Left ventricle myocardium inferior (tissue), 1 donor: ENCODE measurements around the gene DBT. TPM values are rescaled to one million over a fixed set of nuclear protein-coding genes. Genes with fewer than 3 reads are reported as not detected.

ENCODE experiments used
- DNase-seq: peaks from one replicate; pipeline ENCODE4 v3.0.0-alpha.2; 2020
- H3K27ac ChIP-seq: fragments of 200-600 bp; replicated peaks from 2 replicates; pipeline ENCODE4 v1.8.0; 2021
- H3K27me3 ChIP-seq: fragments of 200-600 bp; 2 replicates; pipeline ENCODE4 v1.8.0; 2021; ENCODE audit warnings: low read depth
- H3K36me3 ChIP-seq: fragments of 200-600 bp; 2 replicates; pipeline ENCODE4 v1.8.0; 2021
- H3K4me1 ChIP-seq: fragments of 200-600 bp; 2 replicates; pipeline ENCODE4 v1.8.0; 2021
- H3K4me3 ChIP-seq: fragments of 200-600 bp; 2 replicates; pipeline ENCODE4 v1.8.0; 2021; ENCODE audit warnings: mild to moderate bottlenecking, moderate library complexity
- H3K9me3 ChIP-seq: fragments of 200-600 bp; replicated peaks from 2 replicates; pipeline ENCODE4 v1.8.0; 2021
- intact Hi-C: fragments of 100-400 bp; cut with micrococcal nuclease; formaldehyde crosslinking; loops from one replicate; pipeline ENCODE4 v1.11.0; 2022
- total RNA-seq: library from RNA; stranded (reverse); fragmentation: NEBNext Ultra II Directional; extraction: Animal tissue kit (Norgen Biotek cat#: 25700); gene quantifications from one replicate; pipeline ENCODE4 v1.2.1, GENCODE V29; 2021
- TF ChIP-seq, protein P1 (sequence below): fragments of 200-600 bp; IDR thresholded peaks from 2 replicates; pipeline ENCODE4 v1.8.0; 2021; ENCODE audit warnings: antibody characterized with exemption, mild to moderate bottlenecking, borderline replicate concordance
- donor health status: DM: no; HTN: yes; CAD: no; lungs with severe emphysema.

Gene DBT
- total RNA-seq, 1 donor from 2014 or later, result 38.8 TPM

DNA sequence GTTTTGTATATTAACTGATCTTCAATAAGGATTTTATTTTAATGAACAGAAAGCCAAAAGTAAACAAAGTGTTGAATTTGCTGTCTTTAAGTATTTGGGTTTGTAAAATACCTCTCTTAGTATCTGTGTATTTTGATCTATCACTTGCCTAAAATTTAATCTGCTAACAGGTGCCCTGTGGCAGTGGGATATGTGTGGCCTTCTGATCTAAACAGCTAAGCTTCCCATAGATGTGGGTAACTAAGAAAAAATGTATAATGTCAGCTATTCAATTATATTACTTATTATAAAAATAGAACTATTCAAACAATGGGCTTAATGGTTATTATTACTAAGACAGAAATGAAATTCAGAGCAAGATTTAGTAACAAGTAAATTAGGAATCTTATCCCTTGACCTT is 86.8 kb downstream of the DBT start:
- TF ChIP-seq, protein P1, sequence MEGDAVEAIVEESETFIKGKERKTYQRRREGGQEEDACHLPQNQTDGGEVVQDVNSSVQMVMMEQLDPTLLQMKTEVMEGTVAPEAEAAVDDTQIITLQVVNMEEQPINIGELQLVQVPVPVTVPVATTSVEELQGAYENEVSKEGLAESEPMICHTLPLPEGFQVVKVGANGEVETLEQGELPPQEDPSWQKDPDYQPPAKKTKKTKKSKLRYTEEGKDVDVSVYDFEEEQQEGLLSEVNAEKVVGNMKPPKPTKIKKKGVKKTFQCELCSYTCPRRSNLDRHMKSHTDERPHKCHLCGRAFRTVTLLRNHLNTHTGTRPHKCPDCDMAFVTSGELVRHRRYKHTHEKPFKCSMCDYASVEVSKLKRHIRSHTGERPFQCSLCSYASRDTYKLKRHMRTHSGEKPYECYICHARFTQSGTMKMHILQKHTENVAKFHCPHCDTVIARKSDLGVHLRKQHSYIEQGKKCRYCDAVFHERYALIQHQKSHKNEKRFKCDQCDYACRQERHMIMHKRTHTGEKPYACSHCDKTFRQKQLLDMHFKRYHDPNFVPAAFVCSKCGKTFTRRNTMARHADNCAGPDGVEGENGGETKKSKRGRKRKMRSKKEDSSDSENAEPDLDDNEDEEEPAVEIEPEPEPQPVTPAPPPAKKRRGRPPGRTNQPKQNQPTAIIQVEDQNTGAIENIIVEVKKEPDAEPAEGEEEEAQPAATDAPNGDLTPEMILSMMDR, result no peak
- peaks cover 27% of the 10 kb centered on the region for H3K4me1 ChIP-seq
- no peaks in the 10 kb centered on the region for H3K27me3 ChIP-seq
- no peak for DNase-seq
- no peaks in the 10 kb centered on the region for H3K9me3 ChIP-seq
- H3K27ac ChIP-seq, result no peak overlapping the region
- intact Hi-C loops, result no loop called here
- peaks cover 36% of the 10 kb centered on the region for H3K36me3 ChIP-seq
- no peak overlapping the region for H3K4me3 ChIP-seq

DNA sequence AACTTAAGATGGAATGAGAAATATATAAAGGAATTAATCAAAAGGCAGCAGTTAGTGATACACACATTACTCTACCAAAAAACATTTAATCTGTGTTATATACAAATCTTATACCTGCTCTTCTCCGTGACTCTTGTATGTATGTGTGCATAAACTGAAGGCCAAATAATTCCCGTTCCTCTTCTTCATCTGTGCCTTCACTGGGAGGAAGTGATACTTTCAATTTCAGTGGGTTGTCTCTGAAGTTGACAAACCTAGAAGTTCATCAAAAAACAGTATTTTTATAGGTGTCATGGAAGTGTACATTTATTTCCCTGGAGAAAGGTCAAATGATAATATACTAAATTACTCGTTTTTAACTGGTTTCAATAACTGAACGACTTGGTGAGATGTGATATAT is 97.4 kb downstream of the DBT start:
- Histone ChIP-seq H3K4me3 (no peak overlapping the region), H3K4me1 (no peaks in the 10 kb centered on the region), H3K9me3 (no peaks in the 10 kb centered on the region), H3K27ac (no peak overlapping the region), H3K27me3 (no peaks in the 10 kb centered on the region), H3K36me3 (peaks cover 55% of the 10 kb centered on the region)
- intact Hi-C loops, result no loop called here
- no peak for DNase-seq
- TF ChIP-seq, protein P1, result no peak

DNA sequence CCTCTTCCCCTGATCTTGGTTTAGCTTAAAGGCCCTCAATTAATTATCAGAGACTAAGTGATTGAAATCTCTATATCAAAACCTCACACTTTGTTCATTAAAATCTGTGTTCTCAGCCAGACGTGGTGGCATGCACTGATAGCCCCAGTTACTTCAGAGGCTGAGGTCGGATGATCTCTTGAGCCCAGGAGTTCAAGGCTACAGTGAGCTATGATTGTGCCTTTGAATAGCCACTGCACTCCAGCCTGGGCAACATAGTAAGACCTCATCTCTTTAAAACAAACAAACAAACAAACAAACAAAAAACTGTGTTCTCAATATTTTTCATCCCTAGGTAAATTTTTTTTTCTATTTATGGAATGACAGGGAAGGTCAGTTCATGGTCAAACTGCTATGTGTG is 98.0 kb downstream of the DBT start:
- Histone ChIP-seq H3K9me3 (no peaks in the 10 kb centered on the region), H3K4me3 (no peak overlapping the region), H3K36me3 (peaks cover 55% of the 10 kb centered on the region), H3K27ac (no peak overlapping the region), H3K27me3 (no peaks in the 10 kb centered on the region), H3K4me1 (no peaks in the 10 kb centered on the region)
- TF ChIP-seq, protein P1, result no peak
- intact Hi-C loops, result no loop called here
- no peak for DNase-seq

DNA sequence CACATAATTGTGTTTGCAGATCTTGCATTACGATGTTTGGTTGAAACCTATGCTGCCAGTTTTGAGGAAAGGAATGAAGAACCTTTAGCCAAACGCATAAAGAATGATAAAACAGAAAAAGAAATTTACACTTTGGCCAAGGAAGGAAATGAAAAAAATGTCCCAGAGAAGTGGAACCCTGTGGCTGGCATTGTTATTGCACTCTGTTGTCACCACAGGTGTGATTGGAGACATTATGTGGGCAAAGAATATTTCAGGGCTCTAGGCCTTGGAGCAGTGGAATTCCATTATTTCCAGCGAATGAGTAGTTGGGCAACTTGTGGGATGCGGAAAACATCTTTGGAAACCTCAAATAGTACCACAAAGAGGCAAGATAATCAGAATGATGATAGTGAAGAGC is 101.8 kb downstream of the DBT start:
- Histone ChIP-seq H3K9me3 (no peaks in the 10 kb centered on the region), H3K4me1 (no peaks in the 10 kb centered on the region), H3K4me3 (no peak overlapping the region), H3K27me3 (no peaks in the 10 kb centered on the region), H3K36me3 (peaks cover 91% of the 10 kb centered on the region), H3K27ac (no peak overlapping the region)
- intact Hi-C loops, result no loop called here
- TF ChIP-seq, protein P1, result no peak
- DNase-seq, result no peak

DNA sequence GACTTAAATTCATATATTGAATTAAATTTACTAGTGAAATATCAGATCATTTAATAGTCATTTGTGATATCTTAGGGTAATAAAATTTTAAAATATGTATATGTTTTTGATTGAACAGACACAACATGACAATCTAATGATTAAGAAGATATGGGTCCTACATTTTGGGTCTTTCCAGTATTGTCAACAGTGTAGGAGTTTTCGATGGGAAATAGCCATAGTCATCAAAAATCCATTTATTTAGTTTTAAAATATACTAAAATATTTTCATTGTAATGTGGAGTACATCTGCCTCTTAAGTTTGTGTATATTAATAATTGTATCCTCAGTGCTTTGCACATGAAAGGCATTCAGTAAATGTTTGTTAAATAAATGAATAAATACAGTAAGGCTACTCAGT is 102.7 kb downstream of the DBT start:
- Histone ChIP-seq H3K27me3 (no peaks in the 10 kb centered on the region), H3K4me3 (no peak overlapping the region), H3K4me1 (peaks cover 7% of the 10 kb centered on the region), H3K9me3 (no peaks in the 10 kb centered on the region), H3K36me3 (peaks cover 96% of the 10 kb centered on the region), H3K27ac (no peak overlapping the region)
- TF ChIP-seq, protein P1, result no peak
- intact Hi-C loops, result no loop called here
- DNase-seq, result no peak

DNA sequence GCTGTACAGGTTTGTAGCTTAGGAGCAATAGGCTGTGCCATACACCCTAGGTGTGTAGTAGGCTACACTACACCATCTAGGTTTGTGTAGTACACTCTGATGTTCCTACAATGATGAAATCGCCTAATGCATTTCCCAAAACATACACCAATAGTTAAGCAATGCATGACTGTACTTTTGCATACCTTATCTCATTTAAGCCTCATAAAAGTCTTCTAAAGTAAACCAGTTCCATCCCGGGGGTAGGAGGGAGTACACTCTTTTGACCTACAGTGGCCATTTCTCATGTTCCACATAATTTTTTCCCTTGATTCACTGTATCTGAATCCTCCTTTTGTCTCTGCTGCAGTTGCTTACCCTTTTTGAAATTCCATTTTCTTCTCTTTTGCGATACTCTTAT is 104.5 kb downstream of the DBT start:
- H3K4me3 ChIP-seq, result no peak overlapping the region
- no peak overlapping the region for H3K27ac ChIP-seq
- H3K4me1 ChIP-seq, result peaks cover 10% of the 10 kb centered on the region
- no peak for DNase-seq
- intact Hi-C loops, result no loop called here
- TF ChIP-seq, protein P1, result no peak
- peaks cover 99% of the 10 kb centered on the region for H3K36me3 ChIP-seq
- H3K27me3 ChIP-seq, result no peaks in the 10 kb centered on the region
- H3K9me3 ChIP-seq, result no peaks in the 10 kb centered on the region
